Nucleus accumbens (tissue), 56 donors: ENCODE measurements around the gene MYLK4.
"Not testable (repeated sequence)": the region's sequence is repeated elsewhere in the genome, so short reads cannot be mapped to it uniquely, and the experiment has no call there.

Source experiments
- DNase-seq, 56 donors: peaks; one replicate each; lab custom pipeline; 2025; lab: John Stamatoyannopoulos, UW

MYLK4 gene

GRCh38 chr6:2780102-2780737 is 29.5 kb upstream of the MYLK4 start:
- peak in 7 of 56 donors; percentile 9 to 50 (median 24) for DNase-seq

DNA sequence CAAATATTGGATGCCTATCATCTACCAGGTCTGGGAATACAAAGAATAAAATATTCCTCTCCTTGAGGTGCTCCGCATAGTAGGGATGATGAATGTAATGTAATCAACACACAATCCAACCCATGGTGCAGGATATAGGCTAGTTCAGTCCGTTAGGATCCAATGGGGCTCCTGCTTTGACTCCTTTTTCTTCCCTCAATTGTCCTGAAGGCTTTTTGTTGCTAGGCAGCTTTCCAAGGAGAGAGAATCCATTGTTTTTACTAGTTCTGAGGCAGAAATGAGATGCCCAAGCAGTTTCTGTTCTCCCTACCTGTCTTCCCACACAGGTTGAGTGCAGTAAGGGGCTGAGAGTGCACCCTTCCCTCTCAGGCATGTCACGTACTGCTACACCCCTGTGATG is 26.5 kb upstream of the MYLK4 start:
- DNase-seq = no peak

DNA sequence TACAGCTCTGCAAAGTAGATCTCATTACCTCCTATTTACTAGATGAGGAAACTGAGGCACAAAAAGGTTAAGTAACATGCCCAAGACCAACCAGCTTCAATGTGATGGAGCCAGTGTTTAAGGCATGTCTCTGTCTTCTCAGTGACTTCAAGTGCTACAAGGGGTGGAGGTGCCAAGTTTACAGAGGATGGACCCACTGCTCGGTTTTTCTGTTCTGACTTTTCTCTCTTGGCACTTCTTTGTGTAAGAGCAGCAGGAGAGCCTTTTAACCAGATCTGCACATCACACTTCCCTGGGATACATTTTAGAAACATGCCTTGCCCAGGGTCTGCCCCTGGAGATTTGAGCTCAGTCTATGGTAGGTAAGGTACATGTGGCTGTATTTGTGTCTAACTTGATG is 24.3 kb upstream of the MYLK4 start:
- no peak for DNase-seq

GRCh38 chr6:2773449-2773848 is 22.7 kb upstream of the MYLK4 start:
- no peak for DNase-seq

DNA sequence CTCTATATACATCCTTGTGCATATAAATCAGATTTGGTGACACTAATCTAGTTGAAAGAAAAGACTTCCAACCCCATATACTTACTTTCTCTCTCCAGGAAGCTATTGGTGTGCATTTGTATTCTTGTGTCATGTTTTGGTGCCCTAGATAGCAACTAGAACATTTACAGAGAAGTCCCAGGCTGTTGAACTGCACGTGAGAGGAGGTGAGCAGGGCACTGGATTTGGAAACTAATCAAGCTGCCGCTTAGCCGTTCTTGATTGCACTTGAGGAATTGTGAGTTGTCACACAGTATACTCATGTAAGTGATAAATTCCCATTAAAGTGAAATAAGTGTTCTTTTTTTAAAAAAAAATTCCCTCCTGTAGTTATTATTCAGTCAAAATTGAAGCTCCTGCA is 22.1 kb upstream of the MYLK4 start:
- no peak for DNase-seq

- no peak for DNase-seq
Measured at GRCh38 chr6:2771079-2771478, 20.4 kb upstream of the MYLK4 start.

DNA sequence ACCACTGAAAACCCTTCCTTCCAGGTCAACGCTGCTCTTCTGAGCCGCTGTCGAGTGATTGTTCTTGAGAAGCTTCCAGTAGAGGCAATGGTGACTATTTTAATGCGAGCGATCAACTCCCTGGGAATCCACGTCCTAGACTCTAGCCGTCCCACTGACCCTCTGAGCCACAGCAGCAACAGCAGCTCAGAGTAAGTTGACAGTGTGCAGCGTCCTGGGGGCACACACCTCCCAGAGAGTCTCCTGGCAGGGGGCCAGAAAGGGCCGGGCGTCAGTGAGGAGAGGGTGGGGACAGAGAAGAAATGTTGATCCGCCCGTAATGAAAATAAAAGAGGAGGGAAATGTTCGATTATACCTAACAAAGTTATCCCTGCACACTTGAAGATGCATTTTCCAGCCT is 19.4 kb upstream of the MYLK4 start:
- DNase-seq = peak in 3 of 56 donors; percentile 18 to 39 (median 35)

DNA sequence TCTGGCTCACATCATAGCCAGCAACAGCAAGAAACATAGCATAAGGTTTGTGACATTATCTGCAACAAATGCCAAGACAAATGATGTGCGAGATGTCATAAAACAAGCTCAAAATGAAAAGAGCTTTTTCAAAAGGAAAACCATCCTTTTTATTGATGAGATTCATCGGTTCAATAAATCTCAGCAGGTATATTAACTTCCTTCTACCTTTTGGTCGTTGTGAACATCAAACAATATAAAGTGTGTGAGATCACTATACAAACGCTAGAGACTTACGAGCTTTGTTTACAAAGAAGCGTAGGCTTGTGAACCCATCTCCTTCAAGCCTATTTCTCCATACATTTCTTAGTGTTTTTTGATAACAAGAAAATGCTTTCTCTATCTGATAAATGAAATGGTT is 18.0 kb upstream of the MYLK4 start:
- no peak for DNase-seq

DNA sequence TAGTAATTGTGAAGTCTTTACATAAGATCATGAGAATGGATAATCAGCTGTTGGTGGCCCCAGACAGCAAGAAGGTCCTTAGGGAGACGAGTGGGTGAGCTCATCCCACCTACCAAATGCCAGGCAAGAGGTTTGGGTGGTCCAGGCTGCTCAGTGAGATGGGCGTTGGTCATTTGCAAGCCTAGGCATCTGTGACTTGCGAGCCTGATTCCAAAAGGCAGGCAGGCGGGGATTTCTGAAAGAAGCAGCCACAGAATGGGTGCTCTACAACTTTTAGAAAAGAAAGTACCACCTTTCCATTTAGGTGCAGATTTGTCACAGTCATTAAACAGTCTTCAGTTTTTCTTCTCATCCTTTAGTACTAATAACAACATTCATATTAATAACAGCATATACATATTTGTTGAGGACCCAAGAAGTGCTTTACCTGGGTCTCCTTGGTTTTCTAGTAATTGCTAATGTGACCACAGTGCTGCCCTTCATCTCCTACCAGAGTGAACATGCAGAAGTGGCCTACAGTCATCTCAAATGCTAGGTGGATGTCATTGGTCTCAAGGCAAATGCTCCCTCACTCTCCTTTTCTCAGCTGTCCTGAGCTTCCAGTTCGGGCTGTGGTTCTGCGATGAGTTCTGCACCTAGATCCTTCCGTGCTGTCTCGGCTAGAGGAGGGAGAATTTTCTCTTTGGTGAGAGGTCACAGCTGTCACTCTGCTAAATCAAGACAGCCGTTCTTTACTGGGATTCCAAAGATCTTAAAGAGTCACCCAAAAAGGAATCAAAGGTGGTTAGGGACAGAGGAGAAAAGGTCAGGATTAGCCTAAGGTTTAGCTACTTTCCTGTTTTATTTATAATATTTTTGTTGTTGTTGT is 17.2 kb upstream of the MYLK4 start:
- no peak for DNase-seq

- DNase-seq = no peak
Measured at GRCh38 chr6:2766767-2767656, 16.3 kb upstream of the MYLK4 start.

DNA sequence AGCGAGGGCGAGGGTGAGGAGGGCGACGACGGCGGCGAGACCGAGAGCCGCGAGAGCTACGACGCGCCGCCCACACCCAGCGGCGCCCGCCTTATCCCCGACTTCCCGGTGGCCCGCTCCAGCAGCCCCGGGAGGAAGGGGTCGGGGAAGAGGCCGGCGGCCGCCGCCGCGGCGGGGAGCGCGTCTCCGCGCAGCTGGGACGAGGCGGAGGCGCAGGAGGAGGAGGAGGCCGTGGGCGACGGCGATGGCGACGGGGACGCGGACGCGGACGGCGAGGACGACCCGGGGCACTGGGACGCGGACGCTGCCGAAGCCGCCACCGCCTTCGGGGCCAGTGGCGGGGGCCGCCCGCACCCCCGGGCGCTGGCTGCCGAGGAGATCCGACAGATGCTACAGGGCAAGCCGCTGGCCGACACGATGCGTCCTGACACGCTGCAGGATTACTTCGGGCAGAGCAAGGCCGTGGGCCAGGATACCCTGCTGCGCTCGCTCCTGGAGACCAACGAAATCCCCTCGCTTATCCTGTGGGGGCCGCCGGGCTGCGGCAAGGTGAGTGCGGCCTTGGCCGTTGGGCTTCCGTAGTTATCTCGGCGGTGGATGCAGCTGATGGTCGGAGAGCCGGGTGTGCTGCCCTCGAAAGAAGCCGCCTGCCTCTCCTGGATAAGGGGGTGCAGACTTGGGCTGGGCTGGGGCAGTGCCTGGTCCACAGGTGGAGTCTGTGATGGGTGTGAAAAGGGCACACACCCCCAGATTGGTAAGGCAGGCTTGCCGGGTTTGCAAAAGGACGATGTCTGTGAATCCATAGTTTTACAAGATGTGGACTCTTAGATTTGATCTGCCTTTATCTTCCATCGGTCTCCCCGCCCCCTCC is 15.4 kb upstream of the MYLK4 start:
- DNase-seq = peak in 16 of 56 donors; percentile 13 to 65 (median 46)

DNA sequence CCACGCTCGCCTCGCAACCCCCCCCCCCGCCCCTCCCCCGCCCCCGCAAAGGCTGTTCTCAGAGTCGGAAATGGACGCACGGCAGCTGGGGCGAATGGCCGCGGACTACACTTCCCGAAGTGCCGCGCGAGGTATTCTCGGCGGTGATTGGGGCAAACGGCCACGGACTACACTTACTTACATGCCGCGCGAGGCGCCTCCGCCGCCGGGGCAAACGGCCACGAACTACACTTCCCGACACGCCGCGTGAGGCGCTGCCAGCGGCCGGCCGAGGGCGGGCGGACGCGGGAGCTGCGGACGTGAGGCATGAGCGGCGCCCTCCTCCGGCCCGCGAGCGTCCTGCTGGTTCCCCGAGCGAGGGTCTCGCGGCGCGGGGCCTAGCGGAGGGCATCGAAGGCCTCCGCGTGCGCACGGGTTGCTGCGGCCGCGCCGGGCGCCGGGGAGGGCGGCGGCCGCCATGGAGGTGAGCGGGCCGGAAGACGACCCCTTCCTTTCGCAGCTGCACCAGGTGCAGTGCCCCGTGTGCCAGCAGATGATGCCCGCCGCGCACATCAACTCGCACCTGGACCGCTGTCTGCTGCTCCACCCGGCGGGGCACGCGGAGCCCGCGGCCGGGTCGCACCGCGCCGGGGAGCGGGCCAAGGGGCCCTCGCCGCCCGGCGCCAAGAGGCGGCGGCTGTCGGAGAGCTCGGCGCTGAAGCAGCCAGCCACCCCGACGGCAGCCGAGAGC is 14.6 kb upstream of the MYLK4 start, which contains the start of gene WRNIP1:
TSS of gene WRNIP1 (plus strand) at position 228 of the 730 bp plus-strand sequence. CDS start at position 458, 230 bp downstream.
- peak; percentile 81 to 100 (median 99) for DNase-seq

DNA sequence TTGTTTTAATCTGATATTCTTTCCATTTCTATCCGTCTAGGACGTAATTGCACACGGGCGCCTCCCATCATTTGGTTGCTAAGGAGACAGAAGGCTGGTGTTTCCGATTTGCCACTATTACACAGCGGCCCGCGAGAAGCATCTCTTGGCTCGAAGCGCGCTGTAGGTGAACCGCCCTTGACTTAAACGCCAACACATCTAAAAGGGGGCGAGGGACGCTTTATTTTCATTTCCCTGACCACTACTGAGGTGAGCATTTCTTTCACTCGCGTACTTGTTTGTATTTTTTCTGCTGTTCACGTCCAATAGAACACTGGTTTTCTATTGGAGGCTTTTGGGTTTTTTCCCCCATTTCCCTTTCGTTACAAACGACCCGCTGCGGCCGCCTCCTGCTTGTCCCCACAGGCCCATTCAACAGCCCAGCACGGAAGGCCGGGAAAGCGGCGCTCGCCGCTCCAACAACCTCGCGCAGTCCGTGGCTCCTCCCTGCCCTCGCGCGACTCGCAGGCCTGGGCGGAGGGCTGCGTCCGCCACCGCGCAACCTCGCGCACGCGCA is 14.0 kb upstream of the MYLK4 start:
- peak in 39 of 56 donors; percentile 22 to 79 (median 63) for DNase-seq

DNA sequence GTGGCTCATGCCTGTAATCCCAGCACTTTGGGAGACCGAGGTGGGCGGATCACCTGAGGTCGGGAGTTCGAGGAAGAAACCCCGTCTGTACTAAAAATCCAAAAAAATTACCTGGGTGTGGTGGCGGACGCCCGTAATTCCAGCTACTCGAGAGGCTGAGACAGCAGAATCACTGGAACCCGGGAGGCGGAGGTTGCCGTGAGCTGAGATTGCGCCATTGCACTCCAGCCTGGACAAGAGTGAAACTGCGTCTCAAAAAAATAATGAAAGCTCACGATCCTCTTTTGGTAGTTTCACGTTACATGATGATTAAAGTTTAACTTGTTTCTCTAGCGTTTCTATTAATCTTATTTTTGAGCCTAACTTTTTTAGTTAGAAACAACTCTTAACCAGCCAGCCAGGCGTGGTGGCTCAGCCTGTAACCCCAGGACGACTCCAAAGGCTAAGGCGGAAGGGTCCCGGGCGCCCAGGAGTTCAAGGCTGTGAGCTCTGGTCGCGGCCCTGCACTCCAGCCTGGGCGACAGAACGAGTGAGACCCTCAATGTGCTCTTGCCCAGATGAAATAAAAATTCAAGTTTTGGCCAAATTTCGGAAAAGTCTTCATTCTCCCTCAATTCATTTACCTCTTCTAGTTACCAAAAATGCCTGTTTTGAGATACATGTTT is 13.3 kb upstream of the MYLK4 start:
- no peak for DNase-seq

DNA sequence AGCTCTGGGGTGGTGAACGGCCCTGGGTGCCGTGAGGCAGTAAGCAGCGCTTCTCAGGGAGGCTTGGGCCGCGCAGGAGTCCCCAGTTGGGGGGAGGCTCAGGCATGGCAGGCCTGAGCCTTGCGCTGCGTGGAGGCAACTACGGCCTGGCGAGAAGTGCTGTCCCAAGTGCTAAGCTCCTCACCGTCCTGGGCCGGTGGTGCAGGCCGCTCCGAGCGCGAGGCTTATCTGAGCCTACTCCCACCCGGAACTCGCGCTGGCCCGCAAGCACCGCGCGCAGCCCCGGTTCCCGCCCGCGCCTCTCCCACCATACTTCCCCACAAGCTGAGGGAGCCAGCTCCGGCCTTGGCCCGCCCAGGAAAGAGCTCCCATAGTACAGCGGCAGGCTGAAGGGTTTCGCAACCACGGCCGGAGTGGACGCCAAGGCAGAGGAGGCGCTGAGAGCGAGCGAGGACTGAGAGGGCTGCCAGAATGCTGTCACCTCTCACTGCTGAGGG is 12.7 kb upstream of the MYLK4 start:
- no peak for DNase-seq

DNA sequence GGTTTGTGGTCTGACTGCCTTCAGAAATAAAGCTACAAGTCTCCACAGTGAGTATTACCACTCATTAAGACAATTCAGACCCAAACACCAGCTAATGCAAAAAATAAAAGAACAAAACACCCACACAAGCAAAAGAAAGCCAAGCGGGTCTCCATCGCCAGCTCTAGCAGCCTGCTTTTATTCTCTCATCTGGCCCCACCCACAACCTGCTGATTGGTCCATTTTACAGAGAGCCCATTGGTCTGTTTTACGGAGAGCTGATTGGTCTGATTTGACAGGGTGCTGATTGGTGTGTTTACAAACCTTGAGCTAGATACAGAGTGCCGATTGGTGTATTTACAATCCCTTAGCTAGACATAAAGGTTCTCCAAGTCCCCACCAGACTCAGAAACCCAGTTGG is 12.1 kb upstream of the MYLK4 start:
- DNase-seq = not testable (repeated sequence)

DNA sequence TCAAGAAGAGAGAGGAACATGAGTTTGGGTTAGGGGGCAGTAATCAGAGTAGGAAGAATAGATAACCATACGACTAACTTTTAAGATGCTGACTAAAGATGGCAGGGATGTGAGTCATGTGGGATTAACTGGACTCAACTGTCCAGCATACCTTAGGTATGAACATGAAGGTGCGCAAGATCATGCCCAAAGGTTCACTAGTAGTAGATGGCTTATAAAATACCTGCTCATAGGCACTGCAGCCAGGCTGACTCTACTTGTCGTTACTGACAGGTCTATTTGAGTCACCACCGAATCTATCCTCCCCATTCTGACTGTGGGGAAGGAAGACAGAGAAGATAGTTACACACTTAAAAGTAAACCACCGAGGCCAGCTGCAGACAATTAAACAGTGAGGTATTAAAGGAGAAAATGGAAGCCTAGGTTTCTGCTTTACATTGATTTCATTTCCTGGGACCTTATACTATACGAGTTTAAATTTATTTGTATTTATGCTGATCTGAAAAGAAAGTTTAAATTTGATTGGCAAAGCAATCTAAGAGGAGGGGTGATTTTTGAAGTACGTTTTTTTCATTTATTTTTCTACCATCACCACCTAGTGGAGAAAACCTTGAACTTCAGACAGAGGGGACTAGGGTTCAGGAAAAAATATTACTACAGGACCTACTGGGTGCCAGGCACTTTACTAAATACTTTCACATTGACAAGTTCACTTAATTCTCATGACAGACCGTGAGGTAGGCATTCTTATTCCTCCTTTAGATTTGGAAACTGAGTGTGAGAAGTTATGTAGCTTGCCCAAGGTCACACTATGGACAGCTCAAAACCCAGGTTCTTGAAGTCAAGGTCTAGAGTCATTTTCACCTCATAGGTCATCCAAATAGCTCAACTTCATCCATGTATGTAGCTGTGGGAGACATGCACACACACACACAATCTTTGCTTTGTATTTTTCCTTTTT is 10.4 kb upstream of the MYLK4 start:
- DNase-seq = no peak
